Measurements from ENCODE around the gene JMJD1C.
"Not testable (repeated sequence)": the region's sequence is repeated elsewhere in the genome, so short reads cannot be mapped to it uniquely, and the experiment has no call there.

The JMJD1C gene

GRCh38 chr10:63286340-63286739, 179.4 kb downstream of the JMJD1C start:
- DNase-seq (ENCODE audit: low spot score): no peak

- DNase-seq (ENCODE audit: low spot score): not testable (repeated sequence)
Measured at GRCh38 chr10:63283901-63284300, 181.9 kb downstream of the JMJD1C start.

- no peak for DNase-seq (ENCODE audit: low spot score)
Measured at GRCh38 chr10:63283093-63283492, 182.7 kb downstream of the JMJD1C start.

- no peak for DNase-seq (ENCODE audit: low spot score)
Measured at GRCh38 chr10:63281967-63282366, 183.8 kb downstream of the JMJD1C start.

DNA sequence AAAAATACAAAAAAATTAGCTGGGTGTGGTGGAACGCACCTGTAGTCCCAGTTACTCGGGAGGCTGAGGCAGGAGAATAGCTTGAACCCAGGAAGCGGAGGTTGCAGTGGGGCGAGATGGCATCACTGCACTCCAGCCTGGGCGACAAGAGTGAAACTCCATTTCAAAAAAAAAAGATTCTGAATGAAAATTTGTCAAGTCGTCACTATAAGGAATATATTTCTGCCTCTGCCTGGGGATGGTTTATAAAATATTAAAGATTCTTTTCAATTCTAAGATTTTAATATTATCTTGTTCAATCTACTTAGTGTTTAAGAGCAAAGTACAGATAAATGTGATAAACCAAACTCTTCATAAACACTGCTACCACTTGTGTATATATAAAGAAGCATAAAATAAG, 185.4 kb downstream of the JMJD1C start:
- no peak for DNase-seq (ENCODE audit: low spot score)

- DNase-seq (ENCODE audit: low spot score): no peak
Measured at GRCh38 chr10:63275094-63275493, 190.7 kb downstream of the JMJD1C start.

- no peak for DNase-seq (ENCODE audit: low spot score)
Measured at GRCh38 chr10:63273577-63273976, 192.2 kb downstream of the JMJD1C start.

GRCh38 chr10:63268798-63269503, 196.8 kb downstream of the JMJD1C start:
- DNase-seq (ENCODE audit: low spot score): peak; percentile 9

DNA sequence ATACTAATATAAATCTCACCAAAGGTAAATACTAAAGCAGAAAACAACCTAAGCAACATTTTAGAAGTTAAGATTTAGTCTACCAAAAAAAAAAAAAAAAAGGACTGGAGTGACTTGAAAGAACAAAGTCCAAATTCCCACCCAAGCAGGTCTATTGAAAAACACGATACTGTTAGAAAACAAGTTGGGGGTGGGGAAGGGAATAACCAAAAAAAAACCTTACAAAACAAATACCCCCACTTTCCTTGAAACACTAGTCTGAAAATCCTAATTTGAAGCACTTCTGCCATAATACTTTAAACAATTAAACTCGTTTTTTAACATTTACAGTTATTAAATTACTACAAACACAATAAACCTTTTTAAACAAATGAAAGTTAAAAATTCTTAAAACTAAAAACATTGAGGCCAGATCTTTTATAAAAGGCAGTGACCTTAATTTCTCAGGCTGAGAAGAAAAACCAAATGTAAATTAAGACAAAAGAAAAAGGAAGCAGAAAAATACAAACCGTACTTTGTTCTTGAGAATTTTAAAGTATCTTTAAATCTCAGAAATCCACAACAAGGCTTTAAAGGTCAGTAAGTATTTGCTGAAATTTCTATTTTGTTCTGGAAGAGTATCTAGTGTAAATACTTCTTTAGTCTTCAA, 197.5 kb downstream of the JMJD1C start:
- DNase-seq (ENCODE audit: low spot score): no peak

GRCh38 chr10:63267414-63268148, 198.2 kb downstream of the JMJD1C start:
- DNase-seq (ENCODE audit: low spot score): no peak

DNA sequence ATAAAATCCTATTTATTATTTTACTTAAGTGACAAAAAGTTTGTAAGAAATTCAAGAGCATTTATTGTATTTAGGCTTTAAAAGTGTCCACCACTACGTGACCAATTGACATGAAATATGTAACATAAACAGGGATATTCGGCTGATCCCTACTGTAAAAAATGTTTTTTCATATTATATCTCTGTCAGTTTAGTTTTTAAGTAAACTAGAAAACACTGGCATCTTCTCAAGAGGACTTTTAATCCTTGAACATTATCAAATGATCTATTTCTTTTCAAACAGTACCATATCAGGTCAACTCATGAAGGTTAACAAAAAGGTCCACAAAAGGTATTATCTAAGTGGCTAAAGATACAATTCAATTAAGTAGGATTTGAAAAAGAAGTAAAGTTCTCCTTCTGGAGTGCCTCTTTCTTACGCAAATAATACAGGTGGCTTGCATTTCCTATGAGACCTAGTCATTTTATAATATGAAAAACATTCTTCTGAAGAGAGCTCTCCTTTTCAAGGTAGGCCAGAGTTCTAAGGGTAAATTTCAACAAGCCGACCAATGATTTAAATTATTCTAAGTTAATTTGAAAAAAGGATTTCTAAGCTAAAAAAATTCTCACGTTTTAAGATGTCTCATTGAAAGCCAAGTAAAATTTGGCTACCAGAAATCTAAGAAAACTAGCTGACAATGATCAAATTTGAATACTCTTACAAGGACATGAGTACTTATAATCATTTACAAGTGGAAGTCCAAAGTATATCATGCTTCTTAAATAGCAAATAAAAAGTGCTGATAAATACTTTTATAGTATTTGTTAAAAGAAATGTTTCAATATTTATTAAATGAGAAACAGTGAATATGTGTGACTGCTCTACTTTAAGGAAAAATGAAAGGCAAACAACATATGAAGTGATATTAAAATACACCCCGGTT, 199.1 kb downstream of the JMJD1C start:
- no peak for DNase-seq (ENCODE audit: low spot score)

DNA sequence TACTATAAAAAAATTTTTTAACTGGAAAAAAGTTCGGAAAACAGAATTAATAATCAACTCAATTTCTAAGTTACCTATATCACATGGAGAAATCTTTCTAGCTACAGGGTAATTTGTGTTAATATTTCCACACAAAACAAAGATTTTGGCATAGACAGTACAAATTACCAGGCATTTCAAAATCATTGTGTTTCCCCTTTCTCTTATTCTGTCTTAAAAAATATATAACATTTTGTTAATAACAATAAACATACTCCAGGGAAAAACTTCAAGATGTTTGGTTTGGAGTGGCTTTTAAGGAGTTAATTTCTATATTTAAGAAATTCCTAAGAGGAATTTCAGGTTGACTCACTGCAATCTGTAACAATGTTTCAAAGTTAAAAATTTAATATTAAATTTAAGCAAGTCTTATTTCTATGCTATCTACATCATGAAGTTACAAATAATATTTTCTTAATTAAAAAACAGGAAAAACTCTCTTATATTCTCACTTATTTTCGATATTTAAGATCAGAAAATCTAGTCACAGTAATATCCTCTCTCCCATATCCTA, 200.0 kb downstream of the JMJD1C start:
- no peak for DNase-seq (ENCODE audit: low spot score)

- peak; percentile 6 for DNase-seq (ENCODE audit: low spot score)
Measured at GRCh38 chr10:63265222-63265617, 200.6 kb downstream of the JMJD1C start.

DNA sequence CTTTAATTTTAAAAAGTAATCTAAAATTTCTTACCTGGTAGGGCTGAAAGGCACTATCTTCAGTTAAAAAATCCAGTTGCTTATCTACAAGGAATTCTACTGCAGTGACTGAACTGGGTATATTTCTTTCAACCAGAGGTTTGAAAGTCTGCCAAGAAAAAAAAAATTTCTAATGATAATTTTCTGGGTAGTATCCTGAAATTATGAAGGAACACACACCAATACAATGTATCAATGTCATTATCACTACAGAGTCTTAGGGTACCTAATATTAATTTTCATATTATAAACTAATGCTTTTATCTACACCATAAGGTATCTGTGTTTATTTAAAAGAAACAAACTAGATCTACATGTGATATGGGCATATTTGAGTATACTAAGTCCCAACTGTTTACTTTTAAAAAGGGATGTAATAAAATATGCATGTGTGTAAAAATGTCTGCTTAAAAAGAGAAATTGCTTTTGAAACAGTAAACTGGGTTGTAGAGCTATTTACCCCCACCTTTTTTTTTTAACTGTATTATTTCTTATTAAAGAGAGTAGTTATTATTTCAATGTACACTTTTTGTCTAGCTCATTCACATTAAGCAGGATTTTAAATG, 201.1 kb downstream of the JMJD1C start:
- DNase-seq (ENCODE audit: low spot score): no peak

GRCh38 chr10:63262430-63263073, 203.2 kb downstream of the JMJD1C start:
- no peak for DNase-seq (ENCODE audit: low spot score)

DNA sequence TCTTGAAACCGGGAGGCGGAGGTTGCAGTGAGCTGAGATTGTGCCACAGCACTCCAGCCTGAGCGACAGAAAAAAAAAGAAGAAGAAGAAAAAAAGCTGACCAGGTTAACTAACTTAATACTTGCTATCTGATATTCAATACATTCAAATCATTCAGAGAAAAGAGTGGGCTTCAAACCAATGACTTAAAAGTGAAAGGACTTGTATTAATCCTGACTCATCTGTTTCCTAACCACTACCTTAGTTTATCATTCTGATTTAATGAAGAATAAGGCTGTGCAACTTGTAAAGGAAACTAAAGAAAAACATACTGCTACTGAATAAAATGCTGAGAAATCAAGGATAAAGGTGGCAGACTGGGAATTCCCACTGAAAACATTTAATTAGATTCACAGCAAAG, 204.3 kb downstream of the JMJD1C start:
- no peak for DNase-seq (ENCODE audit: low spot score)

GRCh38 chr10:63260860-63261251, 204.9 kb downstream of the JMJD1C start:
- DNase-seq (ENCODE audit: low spot score): no peak

GRCh38 chr10:63260103-63260859, 205.5 kb downstream of the JMJD1C start:
- no peak for DNase-seq (ENCODE audit: low spot score)

- no peak for DNase-seq (ENCODE audit: low spot score)
Measured at GRCh38 chr10:63258920-63259678, 206.7 kb downstream of the JMJD1C start.
